ENCODE measurements around the gene CAPN7. TPM values are rescaled to one million over a fixed set of nuclear protein-coding genes. Genes with fewer than 3 reads are reported as not detected.

Gene CAPN7
- total and polyA plus RNA-seq, 9 donors: 20.7 to 70.4 (median 54.1) TPM

- intact Hi-C loops (cut with DNase I): no loop called here
- peaks cover 11% of the 10 kb centered on the region for H3K4me1 ChIP-seq (ENCODE audit: insufficient read depth)
- DNase-seq: peak in 2 of 5 donors; percentile 16 to 19
- no peaks in the 10 kb centered on the region for H3K27me3 ChIP-seq
- no peak for TF ChIP-seq EP300 (IDR thresholded peaks at IDR 0.05)
- TF ChIP-seq POLR2A (IDR thresholded peaks at IDR 0.05): no peak
- TF ChIP-seq CTCF (IDR thresholded peaks at IDR 0.05): no peak
- 63 to 71% (median 67%) methylated on average over 7 of the region's 7 CpGs for WGBS, 3 donors
- H3K9me3 ChIP-seq: no peaks in the 10 kb centered on the region
- H3K36me3 ChIP-seq: no peaks in the 10 kb centered on the region
- H3K4me3 ChIP-seq: no peak overlapping the region
- H3K27ac ChIP-seq: peak overlapping the region in 1 of 2 donors; percentile 18
These were observed 66.6 kb downstream of the CAPN7 start for GRCh38 chr3:15272426-15273196.

GRCh38 chr3:15273227-15273626 is 67.2 kb downstream of the CAPN7 start:
- DNase-seq: peak in 2 of 5 donors; percentile 1 to 11
- Histone ChIP-seq H3K27me3 (no peaks in the 10 kb centered on the region), H3K4me3 (no peak overlapping the region), H3K9me3 (no peaks in the 10 kb centered on the region), H3K27ac (no peak overlapping the region), H3K4me1 (ENCODE audit: insufficient read depth) (peaks cover 10% of the 10 kb centered on the region), H3K36me3 (no peaks in the 10 kb centered on the region)
- TF ChIP-seq EP300 (IDR thresholded peaks at IDR 0.05) (no peak), POLR2A (IDR thresholded peaks at IDR 0.05) (no peak), CTCF (IDR thresholded peaks at IDR 0.05) (no peak)
- WGBS, 3 donors: 78 to 90% (median 90%) methylated on average over 5 of the region's 5 CpGs
- intact Hi-C loops (cut with DNase I): no loop called here

GRCh38 chr3:15276028-15276724 is 70.1 kb downstream of the CAPN7 start:
- H3K9me3 ChIP-seq: no peaks in the 10 kb centered on the region
- intact Hi-C loops (cut with DNase I): no loop called here
- no peak overlapping the region for H3K4me3 ChIP-seq
- no peak for TF ChIP-seq POLR2A (IDR thresholded peaks at IDR 0.05)
- no peak for TF ChIP-seq CTCF (IDR thresholded peaks at IDR 0.05)
- TF ChIP-seq EP300 (IDR thresholded peaks at IDR 0.05): no peak
- no peak overlapping the region for H3K27ac ChIP-seq
- no peak for DNase-seq
- H3K36me3 ChIP-seq: no peaks in the 10 kb centered on the region
- WGBS, 3 donors: 93 to 96% (median 94%) methylated on average over 11 of the region's 11 CpGs
- H3K27me3 ChIP-seq: no peaks in the 10 kb centered on the region
- H3K4me1 ChIP-seq (ENCODE audit: insufficient read depth): peaks cover 14% of the 10 kb centered on the region

- Histone ChIP-seq H3K4me1 (ENCODE audit: insufficient read depth) (peaks cover 16% of the 10 kb centered on the region), H3K9me3 (no peaks in the 10 kb centered on the region), H3K36me3 (no peaks in the 10 kb centered on the region), H3K27me3 (no peaks in the 10 kb centered on the region), H3K4me3 (no peak overlapping the region), H3K27ac (peak overlapping the region in 1 of 2 donors; percentile 24)
- no peak for DNase-seq
- WGBS, 3 donors: 82 to 84% (median 82%) methylated on average over 13 of the region's 13 CpGs
- intact Hi-C loops (cut with DNase I): no loop called here
- no peak for TF ChIP-seq POLR2A (IDR thresholded peaks at IDR 0.05)
- TF ChIP-seq EP300 (IDR thresholded peaks at IDR 0.05): no peak
- no peak for TF ChIP-seq CTCF (IDR thresholded peaks at IDR 0.05)
These were observed 71.9 kb downstream of the CAPN7 start for GRCh38 chr3:15277861-15278500.

Data from ovary (tissue), 9 donors.